GM12878 (cell line): ENCODE results near the gene ANP32B. TPM values are rescaled to one million over a fixed set of nuclear protein-coding genes. Genes with fewer than 3 reads are reported as not detected.

Experiments
- BCL11A ChIP-seq: IDR thresholded peaks from 2 replicates; pipeline ENCODE4 v1.6.1; 2011; ENCODE audit warnings: low read depth, low read length
- BCL3 ChIP-seq: IDR thresholded peaks from 2 replicates; pipeline ENCODE4 v1.6.1; 2011; ENCODE audit warnings: borderline replicate concordance, low read depth, mild to moderate bottlenecking, moderate library complexity, low read length; ENCODE audit not compliant: insufficient read depth, poor library complexity, severe bottlenecking
- BCLAF1 ChIP-seq: fragments of 450-650 bp; IDR thresholded peaks from 2 replicates; pipeline ENCODE4 v1.6.1; 2017; ENCODE audit warnings: antibody characterized with exemption, mild to moderate bottlenecking, moderate library complexity
- BMI1 ChIP-seq: fragments of 450-650 bp; IDR thresholded peaks from 2 replicates; pipeline ENCODE4 v1.6.1; 2016; ENCODE audit warnings: mild to moderate bottlenecking, moderate library complexity, borderline replicate concordance
- EGR1 ChIP-seq, 2 experiments: IDR thresholded peaks; 1 replicate in 1 of 2; 2 replicates in 1 of 2; pipeline ENCODE4 v1.6.1; 2011 to 2012; ENCODE audit warnings: low read depth in 2 of 2, low read length in 2 of 2, borderline replicate concordance in 1 of 2, mild to moderate bottlenecking in 1 of 2, moderate library complexity in 1 of 2
- EP300 ChIP-seq, 2 experiments: fragments of 150-350 bp in 1 of 2; IDR thresholded peaks; 2 replicates each; pipeline ENCODE4 v1.6.1; 2011 to 2012; ENCODE audit warnings: low read depth in 2 of 2, low read length in 2 of 2, borderline replicate concordance in 1 of 2, improper control_type of control experiment in 1 of 2, inconsistent platforms in 1 of 2; ENCODE audit not compliant: control insufficient read depth in 1 of 2
- KLF5 ChIP-seq: fragments of 450-650 bp; IDR thresholded peaks from 2 replicates; pipeline ENCODE4 v1.6.1; 2014; ENCODE audit warnings: mild to moderate bottlenecking; ENCODE audit not compliant: partially characterized antibody
- LARP7 ChIP-seq: fragments of 450-650 bp; IDR thresholded peaks from 2 replicates; pipeline ENCODE4 v1.6.1; 2017; ENCODE audit warnings: mild to moderate bottlenecking
- MAX ChIP-seq: IDR thresholded peaks from 2 replicates; pipeline ENCODE4 v1.6.1; 2012; ENCODE audit warnings: low read depth, low read length, improper control_type of control experiment
- MTA2 ChIP-seq: fragments of 450-650 bp; IDR thresholded peaks from 2 replicates; pipeline ENCODE4 v1.6.1; 2016; ENCODE audit warnings: low read depth, mild to moderate bottlenecking, moderate library complexity
- MYB ChIP-seq: fragments of 150-350 bp; IDR thresholded peaks from 2 replicates; pipeline ENCODE4 v1.6.1; 2014; ENCODE audit warnings: mild to moderate bottlenecking, low read depth, low read length, borderline replicate concordance
- MYC ChIP-seq: IDR thresholded peaks from 2 replicates; pipeline ENCODE4 v1.6.1; 2011; ENCODE audit warnings: mild to moderate bottlenecking, low read length, moderate library complexity, inconsistent platforms; ENCODE audit not compliant: insufficient read depth, insufficient replicate concordance, insufficient read length, severe bottlenecking
- PML ChIP-seq: IDR thresholded peaks from 2 replicates; pipeline ENCODE4 v1.6.1; 2012; ENCODE audit warnings: low read length, inconsistent platforms
- RAD51 ChIP-seq: fragments of 450-650 bp; IDR thresholded peaks from 2 replicates; pipeline ENCODE4 v1.6.1; 2016; ENCODE audit warnings: moderate library complexity, mild to moderate bottlenecking, inconsistent platforms
- SKIL ChIP-seq: fragments of 450-650 bp; IDR thresholded peaks from 2 replicates; pipeline ENCODE4 v1.6.1; 2017; ENCODE audit warnings: mild to moderate bottlenecking, low read depth, inconsistent platforms; ENCODE audit not compliant: poor library complexity, severe bottlenecking
- SMAD1 ChIP-seq: fragments of 450-650 bp; IDR thresholded peaks from 2 replicates; pipeline ENCODE4 v1.6.1; 2018; ENCODE audit warnings: mild to moderate bottlenecking, low read depth; ENCODE audit not compliant: partially characterized antibody
- SMAD5 ChIP-seq: IDR thresholded peaks from 2 replicates; pipeline ENCODE4 v1.6.1; 2016; ENCODE audit warnings: antibody characterized with exemption, low read depth
- TCF7 ChIP-seq: IDR thresholded peaks from 2 replicates; pipeline ENCODE4 v1.6.1; 2014; ENCODE audit warnings: antibody characterized with exemption, borderline replicate concordance
- ZBTB33 ChIP-seq: fragments of 450-650 bp; IDR thresholded peaks from 2 replicates; pipeline ENCODE4 v1.6.1; 2017; ENCODE audit warnings: mild to moderate bottlenecking
- ZZZ3 ChIP-seq: IDR thresholded peaks from 2 replicates; pipeline ENCODE4 v1.6.1; 2011; ENCODE audit warnings: low read depth; ENCODE audit not compliant: control insufficient read depth, insufficient read length
- polyA plus RNA-seq, 11 experiments: library from polyadenylated mRNA; depleted of rRNA in 4 of 11; unstranded in 6 of 11; stranded (reverse) in 5 of 11; fragments of >200 nt; fragmentation: Nextera tagmentation in 4 of 11; fragmentation: Illumina TruSeq in 1 of 11; extraction: Ambion mirVana in 4 of 11; extraction: Trizol in 1 of 11; gene quantifications; 1 replicate in 1 of 11; 2 replicates in 10 of 11; pipeline versions ENCODE4 v1.2.1 to v1.2.3, GENCODE V29; 2011 to 2016; ENCODE audit warnings: inconsistent platforms in 2 of 11, missing spikeins in 2 of 11, low read depth in 1 of 11
- total RNA-seq, 4 experiments: library from RNA; depleted of rRNA in 3 of 4; stranded (reverse); fragments of >200 nt in 3 of 4; fragmentation: Illumina TruSeq in 1 of 4; extraction: Trizol in 1 of 4; gene quantifications; 2 replicates each; pipeline versions ENCODE4 v1.2.1 to v1.2.3, GENCODE V29; 2013 to 2021

Gene ANP32B
- total and polyA plus RNA-seq, 10 of the 15 experiments (the other 5 are each of a cell fraction or from before 2014, with no cell fraction given), result 24.5 to 419 (median 171) TPM

GRCh38 chr9:98056269-98057137 lies 73.4 kb downstream of the ANP32B start, which contains the start of gene NANS (continued):
- TF ChIP-seq EGR1 (IDR thresholded peaks at IDR 0.05; ENCODE audit: borderline replicate concordance in 1 of 2, low read depth in 2 of 2, low read length in 2 of 2) (peak in 1 of 2 experiments; percentile 16; a peak in 2 of 3 replicates), BCLAF1 (no peak), BMI1 (no peak), ZBTB33 (no peak), EP300 (IDR thresholded peaks at IDR 0.05; ENCODE audit: borderline replicate concordance in 1 of 2, control insufficient read depth in 1 of 2, low read depth in 2 of 2, low read length in 2 of 2) (no peak), LARP7 (no peak), TCF7 (no peak), KLF5 (no peak), MAX (peak; percentile 34), SMAD1 (no peak), PML (peak; percentile 90), SMAD5 (peak; percentile 75; the same call in 1 of the 2 replicates), RAD51 (no peak), MYB (no peak; the same call in 1 of the 2 replicates), SKIL (no peak), MTA2 (0 out of 2 replicates have a peak, but pooled peaks have one; percentile 6), BCL11A (no peak), BCL3 (no peak), MYC (no peak), ZZZ3 (no peak)
